PC-9 (cell line): Measurements from ENCODE around the gene HMX2.

ENCODE experiments used
- EZH2 ChIP-seq: fragments of 200-600 bp; sonication (generic); IDR thresholded peaks from 2 replicates; pipeline ENCODE4 v1.8.0; 2017; ENCODE audit warnings: antibody characterized with exemption, low read depth
- TF ChIP-seq, protein P1 (sequence below): fragments of 200-600 bp; sonication (generic); conservative IDR thresholded peaks from 2 replicates; pipeline ENCODE4 v1.6.1; 2017; ENCODE audit warnings: mixed run types, antibody characterized with exemption, mild to moderate bottlenecking, moderate library complexity

DNA sequence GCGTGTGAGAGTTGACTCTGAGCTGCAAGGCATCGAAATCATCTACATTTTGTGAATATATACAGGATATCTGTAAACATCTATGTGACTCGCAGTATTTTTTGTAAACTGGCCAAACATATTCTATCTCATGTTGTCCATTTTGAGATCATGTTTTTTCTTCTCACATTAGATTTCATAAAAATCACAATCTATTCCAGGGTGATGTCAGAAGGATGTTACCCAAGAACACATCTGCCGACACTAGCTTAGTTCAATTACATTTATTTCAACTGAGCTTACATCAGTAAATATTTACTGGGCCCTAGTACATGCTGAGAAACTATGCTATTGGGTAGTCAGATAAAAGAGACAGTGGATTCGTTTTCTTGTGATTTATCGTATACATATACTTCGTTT lies 3.8 kb downstream of the HMX2 start:
- TF ChIP-seq, protein P1, sequence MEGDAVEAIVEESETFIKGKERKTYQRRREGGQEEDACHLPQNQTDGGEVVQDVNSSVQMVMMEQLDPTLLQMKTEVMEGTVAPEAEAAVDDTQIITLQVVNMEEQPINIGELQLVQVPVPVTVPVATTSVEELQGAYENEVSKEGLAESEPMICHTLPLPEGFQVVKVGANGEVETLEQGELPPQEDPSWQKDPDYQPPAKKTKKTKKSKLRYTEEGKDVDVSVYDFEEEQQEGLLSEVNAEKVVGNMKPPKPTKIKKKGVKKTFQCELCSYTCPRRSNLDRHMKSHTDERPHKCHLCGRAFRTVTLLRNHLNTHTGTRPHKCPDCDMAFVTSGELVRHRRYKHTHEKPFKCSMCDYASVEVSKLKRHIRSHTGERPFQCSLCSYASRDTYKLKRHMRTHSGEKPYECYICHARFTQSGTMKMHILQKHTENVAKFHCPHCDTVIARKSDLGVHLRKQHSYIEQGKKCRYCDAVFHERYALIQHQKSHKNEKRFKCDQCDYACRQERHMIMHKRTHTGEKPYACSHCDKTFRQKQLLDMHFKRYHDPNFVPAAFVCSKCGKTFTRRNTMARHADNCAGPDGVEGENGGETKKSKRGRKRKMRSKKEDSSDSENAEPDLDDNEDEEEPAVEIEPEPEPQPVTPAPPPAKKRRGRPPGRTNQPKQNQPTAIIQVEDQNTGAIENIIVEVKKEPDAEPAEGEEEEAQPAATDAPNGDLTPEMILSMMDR = no peak
- no peak for TF ChIP-seq EZH2
